DND-41 (cell line): Measurements from ENCODE around the gene SPP2.

ENCODE experiments used
- ATAC-seq: fragments of 200-7000 bp; cut with Tn5 transposase; 3 replicates; pipeline ENCODE4 v1.9.1; 2021; ENCODE audit warnings: low read depth; ENCODE audit not compliant: insufficient read depth
- DNase-seq: peaks from one replicate; pipeline ENCODE4 v3.0.0-alpha.2; 2020
- H2AFZ ChIP-seq: 2 replicates; pipeline ENCODE4 v1.6.0; 2012; ENCODE audit warnings: low read depth, low read length
- H3K27ac ChIP-seq: 2 replicates; pipeline ENCODE4 v1.5.1; 2012; ENCODE audit warnings: low read length, inconsistent platforms
- H3K27me3 ChIP-seq: fragments of 200-600 bp; sonication (generic); 2 replicates; pipeline ENCODE4 v1.6.0; 2012; ENCODE audit warnings: low read length, mild to moderate bottlenecking, inconsistent platforms; ENCODE audit not compliant: insufficient read depth, poor library complexity
- H3K36me3 ChIP-seq: 2 replicates; pipeline ENCODE4 v1.5.1; 2012; ENCODE audit warnings: low read length, inconsistent platforms; ENCODE audit not compliant: insufficient read depth
- H3K4me1 ChIP-seq: 2 replicates; pipeline ENCODE4 v1.5.1; 2012; ENCODE audit warnings: mild to moderate bottlenecking, low read length; ENCODE audit not compliant: insufficient read depth
- H3K4me2 ChIP-seq: 2 replicates; pipeline ENCODE4 v1.6.0; 2012; ENCODE audit warnings: mild to moderate bottlenecking, moderate library complexity, low read length, inconsistent platforms; ENCODE audit not compliant: insufficient read depth
- H3K4me3 ChIP-seq, 2 experiments: fragments of 200-600 bp in 1 of 2; shearing (Covaris generic) in 1 of 2; 2 replicates each; pipeline ENCODE4 v1.5.1; 2012 to 2016; ENCODE audit warnings: inconsistent platforms in 2 of 2, low read length in 2 of 2, mild to moderate bottlenecking in 2 of 2, low read depth in 1 of 2, moderate library complexity in 1 of 2
- H3K79me2 ChIP-seq: 2 replicates; pipeline ENCODE4 v1.6.0; 2012; ENCODE audit warnings: low read length, inconsistent platforms; ENCODE audit not compliant: insufficient read depth
- H3K9ac ChIP-seq: 2 replicates; pipeline ENCODE4 v1.6.0; 2012; ENCODE audit warnings: low read depth, mild to moderate bottlenecking, inconsistent platforms, low read length, moderate library complexity
- H3K9me3 ChIP-seq: 2 replicates; pipeline ENCODE4 v1.5.1; 2012; ENCODE audit warnings: low read length, moderate library complexity, mild to moderate bottlenecking, inconsistent platforms; ENCODE audit not compliant: insufficient read depth, severe bottlenecking
- H4K20me1 ChIP-seq: 2 replicates; pipeline ENCODE4 v1.6.0; 2012; ENCODE audit warnings: low read length; ENCODE audit not compliant: insufficient read depth
- CTCF ChIP-seq: IDR thresholded peaks from 2 replicates; pipeline ENCODE4 v1.5.1; 2012; ENCODE audit warnings: borderline replicate concordance, low read length, moderate library complexity, mild to moderate bottlenecking; ENCODE audit not compliant: poor library complexity, severe bottlenecking; ENCODE audit errors: extremely low read depth
- EZH2 ChIP-seq: IDR thresholded peaks from 3 replicates; pipeline ENCODE4 v1.6.1; 2012; ENCODE audit warnings: borderline replicate concordance, low read depth, mild to moderate bottlenecking, moderate library complexity, low read length, inconsistent platforms; ENCODE audit not compliant: severe bottlenecking

The SPP2 gene

DNA sequence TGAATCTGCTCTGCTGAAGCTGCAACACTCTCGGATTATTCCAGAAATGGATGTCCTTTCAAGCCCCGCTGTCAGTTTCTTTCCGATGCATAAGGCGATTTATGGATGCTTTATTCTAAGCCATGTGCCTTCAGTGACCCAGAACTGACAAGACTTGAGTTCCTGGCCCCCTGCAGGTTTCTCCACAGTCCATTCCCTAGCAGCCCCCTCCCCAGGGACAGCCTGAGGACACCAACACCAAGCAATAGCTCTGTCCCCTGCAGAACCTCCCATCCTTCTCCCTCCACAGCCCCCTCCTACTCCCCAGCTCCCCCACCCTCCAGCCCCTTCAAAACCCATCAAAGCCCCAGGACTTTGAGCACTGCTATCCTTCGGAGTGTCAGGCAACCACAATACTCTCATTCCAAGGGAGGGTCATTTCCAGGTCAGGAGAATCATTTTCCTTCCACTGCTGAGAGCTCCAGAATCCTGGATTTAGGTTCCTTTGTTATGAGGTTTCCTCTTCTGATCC is 24.6 kb upstream of the SPP2 start:
- H3K27ac ChIP-seq, result no peak overlapping the region
- 0 out of 2 replicates have a peak, but pooled peaks cover 6% of the 10 kb centered on the region for H3K4me1 ChIP-seq
- peaks cover 7% of the 10 kb centered on the region for H3K27me3 ChIP-seq
- DNase-seq (no peak), ATAC-seq (no peak)
- no peak overlapping the region for H3K9ac ChIP-seq
- no peaks in the 10 kb centered on the region for H3K79me2 ChIP-seq
- no peaks in the 10 kb centered on the region for H4K20me1 ChIP-seq
- no peak for TF ChIP-seq CTCF
- no peak for TF ChIP-seq EZH2
- no peak overlapping the region for H2AFZ ChIP-seq
- H3K4me2 ChIP-seq, result no peak overlapping the region
- no peaks in the 10 kb centered on the region for H3K36me3 ChIP-seq
- H3K9me3 ChIP-seq, result peaks cover 2% of the 10 kb centered on the region
- H3K4me3 ChIP-seq, result no peak overlapping the region

- Histone ChIP-seq H3K79me2 (no peaks in the 10 kb centered on the region), H3K36me3 (no peaks in the 10 kb centered on the region), H3K27me3 (peaks cover 7% of the 10 kb centered on the region), H4K20me1 (no peaks in the 10 kb centered on the region), H2AFZ (no peak overlapping the region), H3K4me3 (no peak overlapping the region), H3K4me1 (0 out of 2 replicates have a peak, but pooled peaks cover 6% of the 10 kb centered on the region), H3K9ac (no peak overlapping the region), H3K9me3 (peaks cover 2% of the 10 kb centered on the region), H3K27ac (no peak overlapping the region), H3K4me2 (no peak overlapping the region)
- no peak for DNase-seq
- no peak for ATAC-seq
- TF ChIP-seq CTCF, result no peak
- no peak for TF ChIP-seq EZH2
Observed at GRCh38 chr2:234026693-234027254, 23.7 kb upstream of the SPP2 start.

DNA sequence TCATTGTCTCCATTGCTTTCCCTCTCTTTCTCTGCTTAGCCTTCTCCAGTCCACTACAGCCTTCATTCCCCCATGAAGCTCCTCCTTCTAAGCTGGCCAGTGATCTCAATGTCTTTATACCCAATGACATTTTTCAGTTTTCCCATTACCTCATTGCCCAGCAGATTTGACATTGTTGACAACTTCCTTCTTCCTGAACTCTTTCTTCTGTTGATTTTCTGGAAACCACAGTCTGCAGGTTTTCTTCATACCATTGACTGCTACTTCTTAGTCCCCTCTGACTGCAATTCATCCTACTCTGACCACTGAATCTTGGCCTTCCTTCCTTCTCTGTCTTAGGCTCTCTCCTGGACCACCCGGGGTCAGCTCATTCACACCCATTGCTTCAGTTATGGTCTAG is 22.9 kb upstream of the SPP2 start:
- no peaks in the 10 kb centered on the region for H3K36me3 ChIP-seq

More for the DNA sequence above, 22.9 kb upstream of the SPP2 start:
- no peaks in the 10 kb centered on the region for H4K20me1 ChIP-seq
- H3K4me3 ChIP-seq, result no peak overlapping the region
- no peak overlapping the region for H2AFZ ChIP-seq
- no peak overlapping the region for H3K9ac ChIP-seq
- no peak for ATAC-seq
- no peak overlapping the region for H3K27ac ChIP-seq
- TF ChIP-seq CTCF (no peak), EZH2 (no peak)
- peaks cover 2% of the 10 kb centered on the region for H3K9me3 ChIP-seq
- H3K4me1 ChIP-seq, result 0 out of 2 replicates have a peak, but pooled peaks cover 6% of the 10 kb centered on the region
- no peak for DNase-seq
- peaks cover 7% of the 10 kb centered on the region for H3K27me3 ChIP-seq
- H3K79me2 ChIP-seq, result no peaks in the 10 kb centered on the region
- no peak overlapping the region for H3K4me2 ChIP-seq
